GM12878 (cell line): ENCODE results near the gene GLRX2. TPM values are rescaled to one million over a fixed set of nuclear protein-coding genes. Genes with fewer than 3 reads are reported as not detected.
"Not testable (repeated sequence)": the region's sequence is repeated elsewhere in the genome, so short reads cannot be mapped to it uniquely, and the experiment has no call there.

ENCODE experiments used
- ATAC-seq: fragments of 200-7000 bp; cut with Tn5 transposase; 3 replicates; pipeline ENCODE4 v1.9.1; 2020; ENCODE audit warnings: mild to moderate bottlenecking, moderate library complexity
- BruUV-seq: library from RNA; stranded (reverse); fragments of 400-500 nt; replicated peaks from 2 replicates; lab custom pipeline; 2021; lab: Mats Ljungman, UMichigan
- CTCF ChIA-PET: fragments of 300-600 bp; sonication (Branson Sonifier 250); formaldehyde crosslinking; extraction: SDS; loops from one replicate; lab custom pipeline; 2021; ENCODE audit warnings: inconsistent platforms; lab: Yijun Ruan, JAX
- POLR2A ChIA-PET: fragments of 350-600 bp; formaldehyde crosslinking; extraction: SDS; loops from one replicate; lab custom pipeline; 2021; ENCODE audit warnings: inconsistent platforms; lab: Charles Lee
- RAD21 ChIA-PET: fragments of 300-600 bp; sonication (Branson Sonifier 250); formaldehyde crosslinking; loops from one replicate; lab custom pipeline; 2023; ENCODE audit warnings: antibody characterized with exemption; ENCODE audit not compliant: unreplicated experiment; lab: Charles Lee
- SMC1A ChIA-PET: fragments of 300-600 bp; sonication (Branson Sonifier 250); formaldehyde crosslinking; loops from one replicate; lab custom pipeline; 2023; ENCODE audit not compliant: unreplicated experiment, uncharacterized antibody; lab: Charles Lee
- DNase-seq: peaks from one replicate; pipeline ENCODE4 v3.0.0-alpha.2; 2011; ENCODE audit warnings: low read depth, low spot score
- FAIRE-seq: peaks from 3 replicates; lab custom pipeline; 2011; peaks lifted over from hg19 to GRCh38; lab: Jason Lieb, UNC
- H2AFZ ChIP-seq: 2 replicates; pipeline ENCODE4 v1.6.0; 2011; ENCODE audit warnings: low read depth, low read length, control low read depth; ENCODE audit not compliant: control insufficient read depth
- H3K27ac ChIP-seq: 2 replicates; pipeline ENCODE4 v1.5.1; 2011; ENCODE audit warnings: control low read depth; ENCODE audit not compliant: control insufficient read depth, insufficient read depth
- H3K27me3 ChIP-seq, 2 experiments: replicated peaks in 1 of 2; 2 replicates each; pipeline versions ENCODE4 v1.6.0 to v1.6.1; 2011; ENCODE audit warnings: low read length in 1 of 2; ENCODE audit not compliant: control insufficient read depth in 2 of 2, insufficient read depth in 2 of 2
- H3K36me3 ChIP-seq, 2 experiments: 2 replicates each; pipeline ENCODE4 v1.5.1; 2011; ENCODE audit warnings: low read length in 1 of 2; ENCODE audit not compliant: control insufficient read depth in 2 of 2, insufficient read depth in 2 of 2
- H3K4me1 ChIP-seq: 2 replicates; pipeline ENCODE4 v1.6.1; 2011; ENCODE audit warnings: mild to moderate bottlenecking, low read length, moderate library complexity, mixed read lengths; ENCODE audit not compliant: control insufficient read depth, insufficient read depth
- H3K4me2 ChIP-seq: 2 replicates; pipeline ENCODE4 v1.6.0; 2011; ENCODE audit warnings: control low read depth; ENCODE audit not compliant: control insufficient read depth, insufficient read depth
- H3K4me3 ChIP-seq: fragments of 200-600 bp; sonication (generic); 2 replicates; pipeline ENCODE4 v1.5.1; 2016
- H3K79me2 ChIP-seq: 2 replicates; pipeline ENCODE4 v1.6.0; 2011; ENCODE audit warnings: low read length; ENCODE audit not compliant: control insufficient read depth, insufficient read depth
- H3K9ac ChIP-seq: 2 replicates; pipeline ENCODE4 v1.8.0; 2011; ENCODE audit warnings: low read length, control low read depth, mixed read lengths; ENCODE audit not compliant: control insufficient read depth, insufficient read depth
- H3K9me3 ChIP-seq: replicated peaks from 3 replicates; pipeline ENCODE4 v1.5.1; 2011; ENCODE audit warnings: mild to moderate bottlenecking, low read length; ENCODE audit not compliant: control insufficient read depth, insufficient read depth
- H4K20me1 ChIP-seq: 2 replicates; pipeline ENCODE4 v1.6.0; 2011; ENCODE audit not compliant: control insufficient read depth, insufficient read depth
- BCL3 ChIP-seq: IDR thresholded peaks from 2 replicates; pipeline ENCODE4 v1.6.1; 2011; ENCODE audit warnings: borderline replicate concordance, low read depth, mild to moderate bottlenecking, moderate library complexity, low read length; ENCODE audit not compliant: insufficient read depth, poor library complexity, severe bottlenecking
- BHLHE40 ChIP-seq, 2 experiments: fragments of 450-650 bp in 1 of 2; IDR thresholded peaks; 2 replicates each; pipeline ENCODE4 v1.6.1; 2011 to 2017; ENCODE audit warnings: low read depth in 2 of 2, borderline replicate concordance in 1 of 2, improper control_type of control experiment in 1 of 2, low read length in 1 of 2, mild to moderate bottlenecking in 1 of 2
- CEBPB ChIP-seq, 2 experiments: fragments of 150-350 bp in 1 of 2; IDR thresholded peaks; 2 replicates each; pipeline ENCODE4 v1.6.1; 2012 to 2014; ENCODE audit warnings: low read depth in 2 of 2, low read length in 2 of 2, borderline replicate concordance in 1 of 2, inconsistent platforms in 1 of 2
- E4F1 ChIP-seq: fragments of 450-650 bp; IDR thresholded peaks from 2 replicates; pipeline ENCODE4 v1.6.1; 2018; ENCODE audit warnings: borderline replicate concordance, mild to moderate bottlenecking; ENCODE audit not compliant: partially characterized antibody
- EGR1 ChIP-seq, 2 experiments: IDR thresholded peaks; 1 replicate in 1 of 2; 2 replicates in 1 of 2; pipeline ENCODE4 v1.6.1; 2011 to 2012; ENCODE audit warnings: low read depth in 2 of 2, low read length in 2 of 2, borderline replicate concordance in 1 of 2, mild to moderate bottlenecking in 1 of 2, moderate library complexity in 1 of 2
- GABPA ChIP-seq: IDR thresholded peaks from 2 replicates; pipeline ENCODE4 v1.6.1; 2014; ENCODE audit warnings: antibody characterized with exemption, low read depth, mild to moderate bottlenecking, inconsistent platforms
- SIN3A ChIP-seq: IDR thresholded peaks from 2 replicates; pipeline ENCODE4 v1.6.1; 2012; ENCODE audit warnings: low read depth, low read length, improper control_type of control experiment
- SP1 ChIP-seq: IDR thresholded peaks from one replicate; pipeline ENCODE4 v1.6.1; 2011; ENCODE audit warnings: low read depth, low read length
- SREBF1 ChIP-seq: IDR thresholded peaks from 2 replicates; pipeline ENCODE4 v1.6.1; 2012; ENCODE audit warnings: mild to moderate bottlenecking, low read length
- TCF12 ChIP-seq: IDR thresholded peaks from 2 replicates; pipeline ENCODE4 v1.6.1; 2011; ENCODE audit warnings: low read depth, mild to moderate bottlenecking, low read length
- WGBS: methylation state at CpG from one replicate; pipeline ENCODE4 v1.1.6; 2016; ENCODE audit warnings: low lambda C conversion rate; ENCODE audit not compliant: insufficient replicate concordance, insufficient coverage; ENCODE audit errors: missing lambda C conversion rate; 5-methylcytosine and 5-hydroxymethylcytosine counted together
- in situ Hi-C: fragments of 300-500 bp; cut with MboI; formaldehyde crosslinking; loops from 9 replicates; pipeline ENCODE4 v1.14.3; 2018; ENCODE audit warnings: mixed read lengths
- intact Hi-C: fragments of 100-400 bp; cut with micrococcal nuclease; formaldehyde crosslinking; loops from one replicate; pipeline ENCODE4 v1.14.2; 2022; ENCODE audit not compliant: unreplicated experiment
- polyA plus RNA-seq, 11 experiments: library from polyadenylated mRNA; depleted of rRNA in 4 of 11; unstranded in 6 of 11; stranded (reverse) in 5 of 11; fragments of >200 nt; fragmentation: Nextera tagmentation in 4 of 11; fragmentation: Illumina TruSeq in 1 of 11; extraction: Ambion mirVana in 4 of 11; extraction: Trizol in 1 of 11; gene quantifications; 1 replicate in 1 of 11; 2 replicates in 10 of 11; pipeline versions ENCODE4 v1.2.1 to v1.2.3, GENCODE V29; 2011 to 2016; ENCODE audit warnings: inconsistent platforms in 2 of 11, missing spikeins in 2 of 11, low read depth in 1 of 11
- total RNA-seq, 4 experiments: library from RNA; depleted of rRNA in 3 of 4; stranded (reverse); fragments of >200 nt in 3 of 4; fragmentation: Illumina TruSeq in 1 of 4; extraction: Trizol in 1 of 4; gene quantifications; 2 replicates each; pipeline versions ENCODE4 v1.2.1 to v1.2.3, GENCODE V29; 2013 to 2021

The GLRX2 gene
- total and polyA plus RNA-seq, 10 of the 15 experiments (the other 5 are each of a cell fraction or from before 2014, with no cell fraction given), result 5.5 to 67.6 (median 16.6) TPM

GRCh38 chr1:193118194-193118593, 13.0 kb upstream of the GLRX2 start:
- TF ChIP-seq GABPA (no peak), SP1 (no peak), CEBPB (IDR thresholded peaks at IDR 0.05; ENCODE audit: borderline replicate concordance in 1 of 2, low read depth in 2 of 2, low read length in 2 of 2) (no peak), E4F1 (no peak), BCL3 (no peak), EGR1 (IDR thresholded peaks at IDR 0.05; ENCODE audit: borderline replicate concordance in 1 of 2, low read depth in 2 of 2, low read length in 2 of 2) (no peak), SIN3A (no peak), BHLHE40 (IDR thresholded peaks at IDR 0.05; ENCODE audit: borderline replicate concordance in 1 of 2, low read depth in 2 of 2, low read length in 1 of 2) (no peak), TCF12 (no peak), SREBF1 (no peak)
- Histone ChIP-seq H4K20me1 (no peaks in the 10 kb centered on the region), H3K9me3 (no peaks in the 10 kb centered on the region), H3K4me3 (no peak overlapping the region), H3K36me3 (no peaks in the 10 kb centered on the region), H3K4me1 (no peaks in the 10 kb centered on the region; the same call in 1 of the 2 replicates), H2AFZ (no peak overlapping the region), H3K27ac (no peak overlapping the region), H3K4me2 (no peak overlapping the region), H3K9ac (no peak overlapping the region), H3K79me2 (peaks cover 10% of the 10 kb centered on the region), H3K27me3 (no peaks in the 10 kb centered on the region)
- FAIRE-seq (no peak), DNase-seq (no peak), ATAC-seq (no peak)
- POLR2A ChIA-PET, result no interaction called here
- CTCF ChIA-PET, result interaction anchor here (0.7 to 1.1 kb wide), 3 partner anchors 9 to 48 kb away, joined by 3 read pairs; no protein-coding TSS in a partner anchor
- intact Hi-C loops, result no loop called here
- in situ Hi-C loops, result no loop called here
- RAD21 ChIA-PET, result interaction anchor here (0.7 kb wide), 1 partner anchor 14 kb away, joined by 3 read pairs; no protein-coding TSS in a partner anchor
- BruUV-seq, result no TSS peak
- 93% methylated on average over 3 of the region's 3 CpGs for WGBS
- SMC1A ChIA-PET, result interaction anchor here (1.2 to 3.0 kb wide), 3 partner anchors 11 to 311 kb away, joined by 3 to 10 read pairs (median 8); no protein-coding TSS in a partner anchor

- RAD21 ChIA-PET, BruUV-seq, H3K9ac ChIP-seq, POLR2A ChIA-PET, H3K36me3 ChIP-seq, ATAC-seq, FAIRE-seq, DNase-seq, H3K27ac ChIP-seq, H4K20me1 ChIP-seq, H3K4me3 ChIP-seq, H3K4me1 ChIP-seq, H3K4me2 ChIP-seq, H3K27me3 ChIP-seq, H2AFZ ChIP-seq, in situ Hi-C loops, intact Hi-C loops, H3K79me2 ChIP-seq, H3K9me3 ChIP-seq: not testable (repeated sequence)
- 80% methylated on average over 6 of the region's 6 CpGs for WGBS
- ChIA-PET CTCF (interaction anchor here (1.1 kb wide), 1 partner anchor 47 kb away, joined by 3 read pairs; no protein-coding TSS in a partner anchor), SMC1A (interaction anchor here (1.0 kb wide), 1 partner anchor 46 kb away, joined by 3 read pairs; no protein-coding TSS in a partner anchor)
These were observed 12.0 kb upstream of the GLRX2 start for GRCh38 chr1:193117167-193117566.
